GM21381 (cell line): ENCODE measurements around the gene PAX1.

Experiments used
- ATAC-seq: cut with Tn5 transposase; IDR thresholded peaks from one replicate; pipeline ENCODE4 v1.9.1; 2021; ENCODE audit warnings: mild to moderate bottlenecking, moderate library complexity; ENCODE audit not compliant: unreplicated experiment

Gene PAX1

GRCh38 chr20:21702553-21703470, 2.7 kb upstream of the PAX1 start:
- ATAC-seq, result no peak

GRCh38 chr20:21703717-21704407, 1.6 kb upstream of the PAX1 start:
- ATAC-seq, result no peak

GRCh38 chr20:21704408-21705385, 767 bp upstream of the PAX1 start:
- no peak for ATAC-seq

- no peak for ATAC-seq
Observed at GRCh38 chr20:21706261-21707195, 1.1 kb downstream of the PAX1 start.

- no peak for ATAC-seq
Observed at GRCh38 chr20:21707267-21707666, 1.8 kb downstream of the PAX1 start.

- ATAC-seq, result no peak
Observed at GRCh38 chr20:21707999-21708737, 2.7 kb downstream of the PAX1 start.

- ATAC-seq, result no peak
Observed at GRCh38 chr20:21708738-21709534, 3.5 kb downstream of the PAX1 start.

- no peak for ATAC-seq
Observed at GRCh38 chr20:21709535-21709904, 4.1 kb downstream of the PAX1 start.

GRCh38 chr20:21710341-21710740, 4.9 kb downstream of the PAX1 start:
- no peak for ATAC-seq

GRCh38 chr20:21710863-21711431, 5.5 kb downstream of the PAX1 start:
- no peak for ATAC-seq

- no peak for ATAC-seq
Observed at GRCh38 chr20:21712443-21713059, 7.1 kb downstream of the PAX1 start.

GRCh38 chr20:21713470-21713869, 8.0 kb downstream of the PAX1 start:
- ATAC-seq, result no peak

- ATAC-seq, result no peak
Observed at GRCh38 chr20:21713901-21714296, 8.4 kb downstream of the PAX1 start.

GRCh38 chr20:21714297-21715192, 9.1 kb downstream of the PAX1 start:
- ATAC-seq, result no peak

GRCh38 chr20:21715193-21715881, 9.9 kb downstream of the PAX1 start:
- ATAC-seq, result no peak

- ATAC-seq, result no peak
Observed at GRCh38 chr20:21719592-21720214, 14.2 kb downstream of the PAX1 start.
